Stimulated activated CD8-positive, alpha-beta memory T cell treated with anti-CD3 and anti-CD28 coated beads, Interleukin-15, amount 100 ng/mL, for 24 hours (primary cell): ENCODE results near the gene ENTPD6.
"Not testable (repeated sequence)": the region's sequence is repeated elsewhere in the genome, so short reads cannot be mapped to it uniquely, and the experiment has no call there.

Experiments used
- DNase-seq: peaks from one replicate; pipeline ENCODE4 v3.0.0-alpha.2; 2020; ENCODE audit warnings: low read depth

Gene ENTPD6

DNA sequence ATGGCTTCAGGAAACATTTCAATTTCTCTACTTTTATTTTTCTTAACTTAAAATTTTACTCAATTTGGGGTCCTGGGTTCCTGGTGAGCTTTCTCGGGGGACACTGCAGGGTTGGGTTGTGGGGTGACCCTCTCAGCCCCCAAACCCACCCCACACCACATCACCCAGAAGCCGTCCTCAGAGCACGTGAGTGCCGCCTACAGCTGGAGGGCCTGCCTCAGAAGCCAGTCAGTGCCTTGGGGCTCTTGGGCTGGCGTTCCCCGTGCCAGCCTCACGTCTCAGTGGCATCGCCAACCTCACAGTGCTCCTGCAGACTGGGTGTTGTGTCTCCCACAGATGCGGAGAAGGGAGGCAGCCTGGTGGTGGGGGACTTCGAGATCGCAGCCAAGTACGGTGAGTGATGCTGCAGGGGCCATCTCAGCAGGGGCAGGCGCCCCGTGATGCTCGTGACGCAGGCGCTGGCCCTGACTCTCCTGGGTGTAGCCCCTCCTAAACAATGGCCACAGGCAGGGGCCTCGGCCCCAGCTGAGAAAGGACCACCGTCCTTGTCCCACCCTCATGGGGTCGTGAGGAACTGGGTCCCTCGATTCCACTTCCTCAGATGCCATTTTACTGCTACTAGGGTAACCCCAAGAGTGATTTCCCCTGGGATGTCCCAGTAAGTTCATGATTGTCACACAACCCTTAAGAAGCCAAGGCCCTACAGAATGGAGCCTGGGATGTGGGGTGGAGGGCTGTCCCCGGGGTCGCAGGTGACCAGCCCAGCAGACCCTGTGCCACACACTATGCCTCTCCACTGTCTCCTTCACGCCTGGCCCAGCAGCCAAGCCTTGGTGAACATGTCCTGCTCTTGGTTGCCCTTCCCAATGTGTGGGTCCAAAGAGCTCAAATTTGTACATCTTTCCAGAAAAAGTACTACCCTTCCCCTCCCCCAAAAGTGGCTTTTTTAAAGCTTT is 28.5 kb downstream of the ENTPD6 start:
- no peak for DNase-seq

DNA sequence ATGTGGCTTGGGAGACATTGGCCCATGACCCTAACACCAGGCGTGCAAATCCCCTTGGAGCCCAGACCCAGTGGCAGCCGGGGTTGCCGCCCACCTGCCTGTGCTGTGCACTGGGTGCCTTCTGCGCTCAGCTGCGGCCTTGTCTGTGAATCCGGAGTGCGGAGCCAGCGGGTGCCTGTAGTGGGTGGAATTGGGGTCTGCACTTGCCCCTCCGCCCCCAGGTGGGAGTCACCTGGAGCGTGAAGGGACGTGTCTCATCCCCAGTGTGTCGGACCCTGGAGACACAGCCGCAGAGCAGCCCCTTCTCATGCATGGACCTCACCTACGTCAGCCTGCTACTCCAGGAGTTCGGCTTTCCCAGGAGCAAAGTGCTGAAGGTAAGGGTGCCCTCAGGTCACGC is 29.4 kb downstream of the ENTPD6 start:
- no peak for DNase-seq

DNA sequence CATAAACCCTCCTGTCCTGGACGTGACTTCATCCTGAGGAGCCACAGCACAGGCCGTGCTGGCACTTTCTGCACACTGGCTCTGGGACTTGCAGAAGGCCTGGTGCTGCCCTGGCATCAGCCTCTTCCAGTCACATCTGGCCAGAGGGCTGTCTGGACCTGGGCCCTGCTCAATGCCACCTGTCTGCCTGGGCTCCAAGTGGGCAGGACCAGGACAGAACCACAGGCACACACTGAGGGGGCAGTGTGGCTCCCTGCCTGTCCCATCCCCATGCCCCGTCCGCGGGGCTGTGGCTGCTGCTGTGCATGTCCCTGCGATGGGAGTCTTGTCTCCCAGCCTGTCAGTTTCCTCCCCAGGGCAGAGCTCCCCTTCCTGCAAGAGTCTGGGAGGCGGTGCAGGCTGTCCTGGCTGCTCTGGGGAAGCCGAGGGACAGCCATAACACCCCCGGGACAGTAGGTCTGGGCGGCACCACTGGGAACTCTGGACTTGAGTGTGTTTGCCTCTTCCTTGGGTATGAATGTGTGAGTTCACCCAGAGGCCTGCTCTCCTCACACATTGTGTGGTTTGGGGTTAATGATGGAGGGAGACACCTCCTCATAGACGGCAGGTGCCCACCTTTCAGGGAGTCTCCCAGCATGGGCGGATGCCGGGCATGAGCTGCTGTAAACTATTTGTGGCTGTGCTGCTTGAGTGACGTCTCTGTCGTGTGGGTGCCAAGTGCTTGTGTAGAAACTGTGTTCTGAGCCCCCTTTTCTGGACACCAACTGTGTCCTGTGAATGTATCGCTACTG is 30.3 kb downstream of the ENTPD6 start:
- no peak for DNase-seq

DNA sequence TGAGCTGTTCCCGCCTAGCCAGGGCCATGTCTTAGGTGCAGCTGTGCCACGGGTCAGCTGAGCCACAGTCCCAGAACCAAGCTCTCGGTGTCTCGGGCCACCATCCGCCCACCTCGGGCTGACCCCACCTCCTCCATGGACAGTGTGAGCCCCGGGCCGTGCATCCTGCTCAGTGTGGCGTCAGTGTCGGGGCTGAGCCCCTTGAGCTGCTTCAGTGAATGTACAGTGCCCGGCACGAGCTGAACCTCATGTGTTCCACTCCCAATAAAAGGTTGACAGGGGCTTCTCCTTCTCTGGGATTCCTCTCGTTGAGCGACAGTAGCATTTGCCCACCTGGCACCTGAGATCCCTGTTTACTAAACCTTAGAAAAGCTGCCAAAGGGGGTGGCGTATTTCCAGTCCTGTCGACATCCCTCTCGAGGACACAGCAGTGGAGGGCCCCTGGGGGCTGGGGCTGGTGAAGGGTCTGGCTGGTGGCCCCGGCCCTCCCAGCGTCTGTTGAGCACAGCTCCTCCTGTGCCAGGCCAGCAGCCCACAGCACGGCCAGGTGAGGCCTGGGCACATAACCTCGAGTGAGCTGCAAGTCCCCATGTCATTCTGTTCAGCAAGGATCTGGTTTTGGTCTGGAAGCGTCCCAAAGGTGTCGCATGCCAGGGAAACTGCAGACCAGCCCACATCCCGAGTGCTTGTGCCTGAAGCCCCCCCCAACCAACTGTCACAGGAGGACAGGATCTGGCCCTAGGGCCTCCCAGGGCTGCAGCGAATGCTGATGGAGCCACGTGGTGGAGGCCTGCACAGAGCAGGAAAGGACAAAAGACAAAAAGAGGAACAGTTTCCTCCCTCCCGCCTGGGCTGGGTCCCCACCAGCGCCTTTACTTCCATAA is 31.2 kb downstream of the ENTPD6 start:
- no peak for DNase-seq

DNA sequence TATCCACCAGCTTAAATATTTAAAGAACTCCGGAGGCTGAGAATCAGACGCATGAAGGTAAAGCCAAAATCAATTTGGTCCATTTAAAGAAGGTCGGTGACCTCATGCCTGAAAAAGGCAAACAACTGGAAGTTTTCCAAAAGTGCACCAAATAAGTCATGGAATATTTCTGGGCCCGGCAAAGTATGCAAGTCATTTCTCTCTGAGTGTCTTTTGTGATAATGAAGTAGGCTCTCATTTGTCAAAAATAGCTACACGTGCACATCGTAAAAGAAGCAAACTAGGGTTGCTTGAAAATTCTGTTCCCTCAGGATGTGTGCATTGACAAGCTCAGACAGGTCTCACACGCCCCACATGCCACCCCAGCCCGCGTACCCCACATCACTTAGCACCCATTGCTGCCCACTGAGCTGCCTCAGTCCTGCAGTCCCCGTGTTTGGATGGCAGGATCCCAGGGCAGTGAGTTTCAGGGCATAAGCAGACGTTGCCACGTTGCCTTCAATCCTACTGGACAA is 31.9 kb downstream of the ENTPD6 start:
- no peak for DNase-seq

DNA sequence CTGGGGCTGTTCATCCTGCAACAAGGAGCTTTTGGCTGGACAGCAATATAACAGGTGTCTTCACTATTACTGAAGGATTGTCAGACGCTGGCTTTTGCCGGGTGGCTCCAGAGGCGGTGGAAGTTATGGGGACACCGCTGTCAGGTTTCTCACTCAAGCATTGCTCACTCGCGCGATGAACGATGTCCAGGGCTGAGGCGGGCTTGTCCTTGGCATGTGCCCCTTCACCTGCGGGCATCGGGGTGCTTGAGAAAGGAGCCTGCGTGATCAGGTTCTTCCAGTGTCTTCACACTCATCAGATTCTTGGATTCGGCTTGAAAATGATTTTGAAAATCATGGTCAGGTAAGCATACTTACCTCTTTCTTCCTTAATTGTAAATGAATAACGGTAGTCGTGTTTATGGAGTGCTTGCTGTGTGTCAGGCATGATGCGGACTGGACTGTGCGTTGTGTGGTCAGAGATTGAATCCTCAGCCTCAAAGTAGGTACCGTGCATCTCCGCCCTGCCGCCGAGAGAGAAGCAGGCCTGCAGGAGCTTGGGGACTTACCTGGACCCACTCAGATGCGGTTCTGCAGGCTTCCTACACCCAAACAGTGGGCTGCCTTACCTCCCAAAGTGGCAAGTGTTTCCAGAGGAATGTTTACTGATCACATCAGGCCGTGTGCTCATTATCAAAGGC is 34.1 kb downstream of the ENTPD6 start:
- no peak for DNase-seq

DNA sequence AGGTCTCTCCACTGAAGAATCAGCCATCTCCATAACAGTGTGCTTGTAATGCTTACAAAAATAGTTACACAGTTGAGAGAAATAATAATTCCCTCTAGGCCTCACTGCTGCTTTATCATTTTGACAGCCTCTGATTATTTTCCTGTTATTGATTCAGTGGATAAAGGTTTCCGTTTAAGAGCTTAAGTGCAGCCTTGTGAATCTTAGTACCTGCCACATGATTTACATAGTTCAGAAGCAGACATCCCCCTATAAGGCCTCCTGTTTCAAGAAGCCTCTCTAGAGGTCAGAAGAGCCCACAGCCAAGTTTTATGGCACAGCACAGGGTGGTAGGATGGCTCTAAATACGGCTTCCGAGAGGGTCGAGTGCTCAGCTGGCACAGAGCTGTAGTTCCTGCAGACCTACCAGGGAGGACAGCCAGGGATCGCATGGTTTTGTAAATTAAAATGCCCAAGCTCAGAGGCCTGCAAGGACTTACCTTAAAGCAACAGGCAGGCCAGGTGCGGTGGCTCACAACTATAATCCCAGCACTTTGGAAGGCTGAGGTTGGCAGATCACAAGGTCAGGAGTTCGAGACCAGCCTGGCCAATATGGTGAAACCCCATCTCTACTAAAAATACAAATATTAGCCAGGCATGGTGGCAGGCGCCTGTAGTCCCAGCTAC is 34.8 kb downstream of the ENTPD6 start:
- no peak for DNase-seq

DNA sequence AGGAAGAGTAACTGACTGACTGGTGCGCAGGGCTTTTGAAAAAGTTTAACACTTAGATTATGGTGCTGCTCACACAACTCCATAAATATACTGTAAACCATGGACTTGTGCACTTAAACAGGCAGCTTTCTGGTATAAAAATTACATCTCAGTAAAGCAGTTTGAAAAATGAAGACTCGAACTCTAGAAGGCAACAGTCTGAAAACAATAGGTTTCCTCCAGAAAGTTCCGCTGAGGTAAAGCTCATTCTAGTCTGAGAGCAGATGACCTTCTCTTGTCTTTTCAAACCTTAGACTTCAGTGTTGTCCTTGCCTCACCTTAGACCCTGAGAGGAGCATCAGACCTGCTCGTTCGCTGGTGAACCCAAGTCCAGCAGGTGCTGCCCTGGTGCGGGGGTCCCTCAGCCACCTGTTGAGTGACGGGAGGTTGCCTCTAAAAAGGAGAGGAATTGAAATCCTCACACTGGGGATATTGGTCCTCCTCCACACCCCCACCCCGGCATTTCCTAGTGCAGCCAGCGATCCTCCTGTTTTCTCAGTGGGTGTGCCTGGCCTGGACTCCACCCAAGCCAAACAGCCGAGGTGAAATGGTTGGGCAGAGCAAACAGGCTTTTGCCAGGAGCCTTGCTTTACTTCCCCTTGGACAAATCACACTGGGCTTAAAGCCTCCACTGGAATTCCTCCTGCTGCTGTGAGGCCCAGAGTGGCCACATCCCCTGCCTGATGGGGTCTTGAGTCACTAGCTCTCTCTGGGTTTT is 37.7 kb downstream of the ENTPD6 start:
- DNase-seq: no peak

DNA sequence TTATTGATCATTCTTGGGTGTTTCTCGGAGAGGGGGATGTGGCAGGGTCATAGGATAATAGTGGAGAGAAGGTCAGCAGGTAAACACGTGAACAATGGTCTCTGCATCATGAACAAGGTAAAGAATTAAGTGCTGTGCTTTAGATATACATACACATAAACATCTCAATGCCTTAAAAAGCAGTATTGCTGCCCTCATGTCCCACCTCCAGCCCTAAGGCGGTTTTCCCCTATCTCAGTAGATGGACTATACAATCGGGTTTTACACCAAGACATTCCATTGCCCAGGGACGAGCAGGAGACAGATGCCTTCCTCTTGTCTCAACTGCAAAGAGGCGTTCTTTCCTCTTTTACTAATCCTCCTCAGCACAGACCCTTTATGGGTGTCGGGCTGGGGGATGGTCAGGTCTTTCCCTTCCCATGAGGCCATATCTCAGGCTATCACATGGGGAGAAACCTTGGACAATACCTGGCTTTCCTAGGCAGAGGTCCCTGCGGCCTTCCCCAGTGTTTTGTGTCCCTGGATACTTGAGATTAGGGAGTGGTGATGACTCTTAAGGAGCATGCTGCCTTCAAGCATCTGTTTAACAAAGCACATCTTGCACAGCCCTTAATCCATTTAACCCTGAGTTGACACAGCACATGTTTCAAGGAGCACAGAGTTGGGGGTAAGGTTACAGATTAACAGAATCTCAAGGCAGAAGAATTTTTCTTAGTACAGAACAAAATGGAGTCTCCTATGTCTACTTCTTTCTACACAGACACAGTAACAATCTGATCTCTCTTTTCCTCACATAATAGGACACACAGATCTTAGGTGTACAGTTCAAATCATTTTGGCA is 38.7 kb downstream of the ENTPD6 start:
- DNase-seq: not testable (repeated sequence)

DNA sequence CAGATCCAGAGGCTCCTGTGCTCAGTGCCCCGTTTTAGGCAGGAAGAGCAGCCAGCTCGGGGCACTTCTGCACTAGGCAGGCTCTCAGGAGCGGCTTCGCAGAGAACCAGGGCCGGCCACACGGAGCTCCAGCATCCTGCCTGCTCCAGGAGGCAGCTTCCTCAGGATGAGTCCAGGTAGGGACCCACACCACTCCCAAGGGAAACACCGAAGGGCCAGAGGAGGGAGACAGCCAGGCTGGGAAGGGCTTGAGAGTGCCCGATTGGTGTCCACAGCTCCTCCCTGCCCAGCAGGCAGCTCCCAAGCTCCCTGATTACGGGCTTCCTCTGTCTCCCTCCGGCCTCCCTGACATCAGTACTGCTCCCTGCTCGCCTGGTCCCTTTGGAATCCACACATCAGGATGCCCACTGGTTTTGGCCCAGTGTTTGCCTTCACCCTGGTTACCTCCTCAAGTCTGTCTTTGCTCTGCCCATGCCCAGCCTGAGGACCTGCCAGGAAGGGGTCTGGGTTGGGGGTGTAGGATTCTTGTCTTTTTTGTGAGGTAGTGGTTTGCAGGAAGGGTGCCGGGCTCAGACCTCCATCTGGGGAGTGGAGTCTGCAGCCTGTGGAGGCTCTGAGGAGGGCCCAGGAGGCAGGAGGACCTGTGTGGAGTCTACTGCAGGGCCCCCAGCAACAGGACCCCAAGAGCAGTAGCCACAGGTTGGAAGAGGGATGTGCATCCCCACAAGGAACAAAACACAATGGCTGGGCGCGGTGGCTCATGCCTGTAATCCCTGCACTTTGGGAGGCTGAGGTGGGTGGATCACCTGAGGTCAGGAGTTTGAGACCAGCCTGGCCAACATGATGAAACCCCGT is 41.2 kb downstream of the ENTPD6 start:
- DNase-seq: no peak

DNA sequence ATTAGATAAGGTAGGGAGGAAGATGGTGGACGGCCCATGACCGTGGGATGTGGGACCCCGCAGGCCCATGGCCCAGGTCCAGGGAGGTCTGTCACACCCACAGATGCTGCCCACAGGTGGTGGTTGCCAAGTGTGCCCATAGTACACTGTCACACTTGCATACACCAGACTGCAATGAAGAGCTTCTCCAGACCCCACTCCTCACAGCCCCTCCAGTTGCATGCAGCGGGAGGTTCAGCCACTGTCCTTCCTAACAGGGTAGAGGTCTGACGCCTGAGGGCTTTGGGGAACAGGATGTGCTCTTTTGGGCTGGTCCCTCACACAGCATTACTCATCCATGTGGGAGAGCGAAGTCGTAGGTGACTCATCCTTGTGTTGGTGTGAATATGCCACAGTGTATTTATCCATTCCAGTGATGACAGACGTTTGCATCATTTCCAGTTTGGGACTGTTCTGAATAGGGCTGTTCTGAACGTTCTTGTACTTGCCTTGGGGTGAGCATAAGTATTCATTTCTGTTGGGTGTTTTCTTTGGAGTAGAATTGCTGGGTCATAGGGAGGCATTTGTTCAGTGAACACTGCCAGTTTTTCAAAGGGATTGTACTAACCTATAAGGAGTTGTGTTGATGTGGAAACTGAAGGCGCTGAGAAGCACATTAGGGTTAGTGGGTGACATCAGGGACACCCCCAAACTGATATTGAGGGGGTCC is 42.3 kb downstream of the ENTPD6 start:
- no peak for DNase-seq

DNA sequence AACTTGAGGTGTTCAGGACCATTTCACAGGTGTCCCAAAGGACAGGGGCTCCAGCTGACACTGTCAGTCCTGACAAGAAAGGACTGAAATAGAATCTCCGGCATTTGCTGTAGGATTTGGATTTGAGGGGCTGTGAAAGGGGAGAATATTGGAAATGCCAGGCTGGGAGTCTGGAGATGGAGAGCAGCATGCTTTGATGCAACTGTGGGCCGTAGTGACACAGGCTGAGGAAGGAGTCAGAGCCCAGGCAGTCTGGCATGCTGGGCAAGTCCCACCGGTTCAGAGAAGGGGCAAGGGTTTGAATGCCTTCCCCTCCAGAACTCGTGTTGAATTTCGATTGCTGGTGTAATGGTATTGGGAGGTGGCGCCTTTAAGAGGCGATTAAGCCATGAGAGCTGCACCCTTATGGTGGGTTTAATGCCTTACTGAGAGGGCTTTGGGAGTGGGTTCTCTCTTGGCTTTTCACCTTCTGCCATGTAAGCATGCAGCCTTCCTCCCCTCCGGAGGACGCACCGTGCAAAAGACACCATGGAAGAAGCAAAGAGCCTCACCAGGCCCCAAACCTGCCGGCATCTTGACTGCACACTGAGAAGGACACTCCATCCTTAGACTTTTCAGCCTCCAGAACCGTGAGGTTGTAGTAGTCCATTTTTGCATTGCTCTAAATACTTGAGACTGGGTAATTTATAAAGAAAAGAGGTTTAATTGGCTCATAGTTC is 43.0 kb downstream of the ENTPD6 start:
- DNase-seq: no peak

DNA sequence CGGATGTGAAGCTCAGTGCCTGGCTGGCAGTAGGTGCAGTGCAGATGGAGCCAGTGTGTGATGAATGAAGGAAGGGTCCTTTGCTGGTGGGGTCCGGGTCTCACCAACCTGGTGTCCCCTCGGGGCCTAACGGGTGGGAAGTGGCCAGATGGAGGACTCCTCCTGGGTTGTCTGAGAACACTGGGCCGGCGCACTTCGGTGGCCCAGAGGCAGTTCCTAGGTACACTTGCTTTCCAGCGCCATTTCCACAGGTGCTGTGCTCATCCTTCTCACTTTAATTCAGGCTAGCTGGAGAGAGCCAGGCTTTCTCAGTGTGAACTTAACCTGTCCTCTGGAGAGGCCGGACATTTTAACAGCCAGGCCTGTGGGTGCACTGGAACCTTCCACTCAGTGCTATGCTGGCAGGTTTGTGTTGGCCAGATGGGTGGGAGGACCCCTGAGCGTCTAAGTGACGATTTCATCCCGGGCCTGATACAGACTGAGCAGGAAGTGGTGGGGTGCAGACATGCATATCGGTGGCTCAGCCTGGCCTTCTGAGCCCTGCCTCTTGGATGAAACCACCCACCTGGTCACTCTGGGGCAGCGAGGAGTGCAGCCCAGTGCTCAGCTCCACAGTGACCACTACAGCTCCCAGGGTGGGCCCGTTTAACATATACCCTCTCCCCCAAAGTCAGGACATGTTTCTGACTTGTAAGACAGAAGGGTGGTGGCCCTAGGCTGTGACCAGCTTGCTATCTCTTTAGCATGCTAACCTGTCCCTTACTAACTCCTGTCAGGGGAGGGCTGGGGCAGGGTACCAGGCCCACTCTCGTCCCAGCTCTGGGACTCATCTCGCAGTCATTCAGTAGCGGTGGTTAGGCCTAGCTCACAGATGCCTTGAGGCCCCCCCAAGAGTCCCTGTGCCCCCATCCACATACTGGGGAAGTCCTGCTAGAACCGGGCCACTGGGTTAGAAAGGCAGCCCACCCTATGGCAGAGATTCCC is 44.2 kb downstream of the ENTPD6 start:
- no peak for DNase-seq

DNA sequence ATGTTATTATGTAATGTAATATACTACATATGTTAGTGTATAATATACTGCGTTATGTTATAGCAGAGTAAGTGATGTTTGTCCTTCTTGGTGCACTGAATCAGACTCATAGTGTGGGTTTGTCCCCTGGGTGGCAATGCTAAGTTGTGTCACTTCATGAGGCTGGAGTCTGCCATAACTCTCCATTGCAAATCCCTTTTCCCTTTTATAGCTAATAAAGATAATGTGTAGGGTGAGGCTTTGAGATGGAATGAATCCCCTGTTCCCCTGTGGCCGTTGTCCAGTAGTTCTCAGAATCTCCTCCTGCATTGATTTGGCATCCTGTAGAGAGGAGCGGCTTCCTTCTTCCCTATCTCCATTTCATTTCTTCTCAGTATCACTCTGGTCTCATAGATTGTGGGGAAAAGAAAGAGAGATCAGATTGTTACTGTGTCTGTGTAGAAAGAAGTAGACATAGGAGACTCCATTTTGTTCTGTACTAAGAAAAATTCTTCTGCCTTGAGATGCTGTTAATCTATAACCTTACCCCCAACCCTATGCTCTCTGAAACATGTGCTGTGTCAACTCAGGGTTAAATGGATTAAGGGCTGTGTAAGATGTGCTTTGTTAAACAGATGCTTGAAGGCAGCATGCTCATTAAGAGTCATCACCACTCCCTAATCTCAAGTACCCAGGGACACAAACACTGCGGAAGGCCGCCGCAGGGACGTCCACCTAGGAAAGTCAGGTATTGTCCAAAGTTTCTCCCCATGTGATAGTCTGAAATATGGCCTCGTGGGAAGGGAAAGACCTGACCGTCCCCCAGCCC is 45.5 kb downstream of the ENTPD6 start:
- DNase-seq: not testable (repeated sequence)

DNA sequence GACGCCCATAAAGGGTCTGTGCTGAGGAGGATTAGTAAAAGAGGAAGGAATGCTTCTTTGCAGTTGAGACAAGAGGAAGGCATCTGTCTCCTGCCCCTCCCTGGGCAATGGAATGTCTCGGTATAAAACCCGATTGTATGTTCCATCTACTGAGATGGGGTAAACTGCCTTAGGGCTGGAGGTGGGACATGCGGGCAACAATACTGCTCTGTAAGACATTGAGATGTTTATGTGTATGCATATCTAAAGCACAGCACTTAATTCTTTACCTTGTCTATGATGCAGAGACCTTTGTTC is 46.1 kb downstream of the ENTPD6 start:
- DNase-seq: not testable (repeated sequence)
